ENCODE measurements around the gene AIDA. TPM values are rescaled to one million over a fixed set of nuclear protein-coding genes. Genes with fewer than 3 reads are reported as not detected.

The AIDA gene
- total RNA-seq, 2 experiments from 2014 or later: 69.6 to 73.6 TPM

- Mint-ChIP-seq H3K36me3 (peaks cover 9% of the 10 kb centered on the region), H3K4me3 (no peak overlapping the region), H3K4me1 (peaks cover 23% of the 10 kb centered on the region), H3K27ac (no peak overlapping the region), H3K27me3 (no peaks in the 10 kb centered on the region), H3K9me3 (no peaks in the 10 kb centered on the region)
- no peak for DNase-seq
Observed at GRCh38 chr1:222642468-222642867, 69.8 kb downstream of the AIDA start.

- Mint-ChIP-seq H3K4me1 (peaks cover 23% of the 10 kb centered on the region), H3K36me3 (peaks cover 12% of the 10 kb centered on the region), H3K27me3 (no peaks in the 10 kb centered on the region), H3K9me3 (no peaks in the 10 kb centered on the region), H3K4me3 (no peak overlapping the region), H3K27ac (no peak overlapping the region)
- no peak for DNase-seq
Observed at GRCh38 chr1:222641269-222641948, 70.9 kb downstream of the AIDA start.

- Mint-ChIP-seq H3K4me3 (no peak overlapping the region), H3K36me3 (peaks cover 19% of the 10 kb centered on the region), H3K9me3 (no peaks in the 10 kb centered on the region), H3K27ac (peak overlapping the region; percentile 34), H3K4me1 (peaks cover 9% of the 10 kb centered on the region), H3K27me3 (no peaks in the 10 kb centered on the region)
- peak; percentile 34 for DNase-seq
Observed at GRCh38 chr1:222634180-222635013, 77.9 kb downstream of the AIDA start.

- Mint-ChIP-seq H3K9me3 (no peaks in the 10 kb centered on the region), H3K27ac (no peak overlapping the region), H3K4me3 (no peak overlapping the region), H3K36me3 (peaks cover 26% of the 10 kb centered on the region), H3K4me1 (peaks cover 11% of the 10 kb centered on the region), H3K27me3 (no peaks in the 10 kb centered on the region)
- no peak for DNase-seq
Observed at GRCh38 chr1:222632749-222633148, 79.5 kb downstream of the AIDA start.

GRCh38 chr1:222631611-222632208, 80.6 kb downstream of the AIDA start:
- Mint-ChIP-seq H3K27ac (no peak overlapping the region), H3K9me3 (no peaks in the 10 kb centered on the region), H3K27me3 (no peaks in the 10 kb centered on the region), H3K4me3 (no peak overlapping the region), H3K4me1 (peaks cover 11% of the 10 kb centered on the region), H3K36me3 (peaks cover 23% of the 10 kb centered on the region)
- DNase-seq: no peak

GRCh38 chr1:222629921-222630535, 82.3 kb downstream of the AIDA start:
- no peaks in the 10 kb centered on the region for H3K27me3 Mint-ChIP-seq
- H3K4me3 Mint-ChIP-seq: no peak overlapping the region
- peaks cover 21% of the 10 kb centered on the region for H3K36me3 Mint-ChIP-seq
- DNase-seq: no peak
- H3K9me3 Mint-ChIP-seq: no peaks in the 10 kb centered on the region
- peaks cover 11% of the 10 kb centered on the region for H3K4me1 Mint-ChIP-seq
- no peak overlapping the region for H3K27ac Mint-ChIP-seq

GRCh38 chr1:222627232-222627631, 85.1 kb downstream of the AIDA start:
- DNase-seq: no peak
- Mint-ChIP-seq H3K4me3 (no peak overlapping the region), H3K9me3 (no peaks in the 10 kb centered on the region), H3K27me3 (no peaks in the 10 kb centered on the region), H3K27ac (no peak overlapping the region), H3K36me3 (peaks cover 15% of the 10 kb centered on the region), H3K4me1 (peaks cover 4% of the 10 kb centered on the region)

- no peak overlapping the region for H3K27ac Mint-ChIP-seq
- peaks cover 24% of the 10 kb centered on the region for H3K4me1 Mint-ChIP-seq
- peaks cover 22% of the 10 kb centered on the region for H3K36me3 Mint-ChIP-seq
- no peak overlapping the region for H3K4me3 Mint-ChIP-seq
- no peaks in the 10 kb centered on the region for H3K27me3 Mint-ChIP-seq
- no peaks in the 10 kb centered on the region for H3K9me3 Mint-ChIP-seq
- no peak for DNase-seq
Observed at GRCh38 chr1:222624214-222624613, 88.1 kb downstream of the AIDA start.

- peaks cover 19% of the 10 kb centered on the region for H3K36me3 Mint-ChIP-seq
- H3K4me3 Mint-ChIP-seq: no peak overlapping the region
- no peaks in the 10 kb centered on the region for H3K27me3 Mint-ChIP-seq
- no peak overlapping the region for H3K27ac Mint-ChIP-seq
- no peak for DNase-seq
- peaks cover 26% of the 10 kb centered on the region for H3K4me1 Mint-ChIP-seq
- no peaks in the 10 kb centered on the region for H3K9me3 Mint-ChIP-seq
Observed at GRCh38 chr1:222623458-222623857, 88.8 kb downstream of the AIDA start.

GRCh38 chr1:222622765-222623164, 89.5 kb downstream of the AIDA start:
- Mint-ChIP-seq H3K27ac (no peak overlapping the region), H3K36me3 (peaks cover 15% of the 10 kb centered on the region), H3K4me1 (peaks cover 26% of the 10 kb centered on the region), H3K4me3 (no peak overlapping the region), H3K27me3 (no peaks in the 10 kb centered on the region), H3K9me3 (no peaks in the 10 kb centered on the region)
- DNase-seq: no peak

- peak overlapping the region; percentile 7 for H3K4me3 Mint-ChIP-seq
- peaks cover 13% of the 10 kb centered on the region for H3K36me3 Mint-ChIP-seq
- H3K27me3 Mint-ChIP-seq: peaks cover 6% of the 10 kb centered on the region
- no peak for DNase-seq
- no peak overlapping the region for H3K27ac Mint-ChIP-seq
- peaks cover 35% of the 10 kb centered on the region for H3K4me1 Mint-ChIP-seq
- H3K9me3 Mint-ChIP-seq: no peaks in the 10 kb centered on the region
Observed at GRCh38 chr1:222620566-222620965, 91.7 kb downstream of the AIDA start.

GRCh38 chr1:222618880-222619596, 93.3 kb downstream of the AIDA start:
- Mint-ChIP-seq H3K9me3 (no peaks in the 10 kb centered on the region), H3K27ac (peak overlapping the region; percentile 76), H3K4me3 (peak overlapping the region; percentile 83), H3K27me3 (peaks cover 12% of the 10 kb centered on the region), H3K36me3 (peaks cover 13% of the 10 kb centered on the region), H3K4me1 (peaks cover 35% of the 10 kb centered on the region)
- DNase-seq: no peak
